Endothelial cell (in vitro differentiated cells): ENCODE data around the gene AGPAT4. TPM values are rescaled to one million over a fixed set of nuclear protein-coding genes. Genes with fewer than 3 reads are reported as not detected.

Experiments used
- DNase-seq: peaks from one replicate; pipeline ENCODE4 v3.0.0; 2021; ENCODE audit warnings: low spot score
- H3K27ac Mint-ChIP-seq: one replicate; pipeline ENCODE4 v1.8.0; 2021; ENCODE audit warnings: mixed read lengths, inconsistent platforms; ENCODE audit not compliant: unreplicated experiment
- H3K27me3 Mint-ChIP-seq: one replicate; pipeline ENCODE4 v1.8.0; 2021; ENCODE audit warnings: mild to moderate bottlenecking, moderate library complexity, mixed read lengths, inconsistent platforms; ENCODE audit not compliant: unreplicated experiment
- H3K36me3 Mint-ChIP-seq: one replicate; pipeline ENCODE4 v1.8.0; 2021; ENCODE audit warnings: mild to moderate bottlenecking, low read depth, mixed read lengths, inconsistent platforms; ENCODE audit not compliant: unreplicated experiment
- H3K4me1 Mint-ChIP-seq: one replicate; pipeline ENCODE4 v1.8.0; 2021; ENCODE audit warnings: mild to moderate bottlenecking, mixed read lengths, inconsistent platforms; ENCODE audit not compliant: unreplicated experiment
- H3K4me3 Mint-ChIP-seq: one replicate; pipeline ENCODE4 v1.8.0; 2021; ENCODE audit warnings: mild to moderate bottlenecking, mixed read lengths, inconsistent platforms; ENCODE audit not compliant: unreplicated experiment
- H3K9me3 Mint-ChIP-seq: one replicate; pipeline ENCODE4 v1.8.0; 2021; ENCODE audit warnings: mixed read lengths, inconsistent platforms; ENCODE audit not compliant: unreplicated experiment
- CTCF ChIP-seq: fragments of 200-600 bp; sonication (generic); IDR thresholded peaks from one replicate; pipeline ENCODE4 v1.5.0; 2021; ENCODE audit warnings: antibody characterized with exemption; ENCODE audit not compliant: unreplicated experiment
- total RNA-seq: library from RNA; stranded (reverse); fragmentation: NEBNext Ultra II Directional; extraction: Animal tissue kit (Norgen Biotek cat#: 25700); gene quantifications from one replicate; pipeline ENCODE4 v1.2.1, GENCODE V29; 2021; ENCODE audit not compliant: unreplicated experiment

The AGPAT4 gene
- total RNA-seq, 1 donor from 2014 or later = 25.2 TPM

DNA sequence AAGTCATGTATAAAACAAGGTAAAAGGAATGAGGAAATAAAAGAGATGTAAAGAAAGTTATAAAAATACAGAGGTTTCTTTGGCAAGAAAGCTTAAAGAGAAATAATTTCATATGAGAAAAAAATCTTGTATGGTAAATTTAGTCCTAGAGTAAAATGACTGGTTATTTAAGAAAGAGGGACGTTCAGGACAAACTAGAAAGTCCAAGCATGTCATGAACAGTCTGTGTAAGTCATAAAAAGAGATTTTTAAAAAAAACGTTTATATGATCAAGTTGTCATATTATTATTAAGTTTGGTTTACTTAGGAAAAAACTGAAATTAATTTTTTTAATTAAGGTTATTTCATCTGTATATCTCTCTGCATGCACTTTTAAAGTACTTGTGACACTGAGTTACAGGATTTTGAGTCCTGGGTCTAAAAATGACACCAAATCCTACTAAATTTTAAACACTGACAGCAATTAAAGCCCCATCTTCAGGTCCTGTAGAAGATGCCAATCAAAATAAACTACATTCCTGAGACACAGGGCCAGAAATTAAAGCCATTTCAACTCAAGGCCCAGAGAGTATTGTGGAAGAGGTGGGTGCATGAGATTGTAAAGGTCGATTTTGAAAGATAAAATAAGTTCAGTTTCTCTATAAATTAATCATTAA is 62.4 kb downstream of the AGPAT4 start:
- H3K4me1 Mint-ChIP-seq = no peaks in the 10 kb centered on the region
- TF ChIP-seq CTCF = no peak
- peaks cover 9% of the 10 kb centered on the region for H3K9me3 Mint-ChIP-seq
- H3K27me3 Mint-ChIP-seq = no peaks in the 10 kb centered on the region
- no peak overlapping the region for H3K27ac Mint-ChIP-seq
- H3K36me3 Mint-ChIP-seq = peaks cover 27% of the 10 kb centered on the region
- no peak for DNase-seq
- H3K4me3 Mint-ChIP-seq = no peak overlapping the region

GRCh38 chr6:161210857-161211256 is 63.0 kb downstream of the AGPAT4 start:
- TF ChIP-seq CTCF = no peak
- Mint-ChIP-seq H3K9me3 (peaks cover 7% of the 10 kb centered on the region), H3K4me1 (no peaks in the 10 kb centered on the region), H3K27ac (no peak overlapping the region), H3K36me3 (peaks cover 20% of the 10 kb centered on the region), H3K4me3 (no peak overlapping the region), H3K27me3 (no peaks in the 10 kb centered on the region)
- no peak for DNase-seq

GRCh38 chr6:161207200-161207599 is 66.7 kb downstream of the AGPAT4 start:
- no peaks in the 10 kb centered on the region for H3K4me1 Mint-ChIP-seq
- H3K27me3 Mint-ChIP-seq = no peaks in the 10 kb centered on the region
- DNase-seq = no peak
- H3K36me3 Mint-ChIP-seq = no peaks in the 10 kb centered on the region
- no peak overlapping the region for H3K27ac Mint-ChIP-seq
- no peak overlapping the region for H3K4me3 Mint-ChIP-seq
- peaks cover 4% of the 10 kb centered on the region for H3K9me3 Mint-ChIP-seq
- TF ChIP-seq CTCF = no peak

GRCh38 chr6:161204866-161205557 is 68.8 kb downstream of the AGPAT4 start:
- Mint-ChIP-seq H3K27ac (no peak overlapping the region), H3K4me3 (no peak overlapping the region), H3K9me3 (no peaks in the 10 kb centered on the region), H3K27me3 (peaks cover 1% of the 10 kb centered on the region), H3K4me1 (no peaks in the 10 kb centered on the region), H3K36me3 (no peaks in the 10 kb centered on the region)
- no peak for TF ChIP-seq CTCF
- no peak for DNase-seq
